HG03442 (cell line): ENCODE results near the gene SERGEF.

ENCODE experiments used
- ATAC-seq: cut with Tn5 transposase; IDR thresholded peaks from one replicate; pipeline ENCODE4 v1.9.1; 2021; ENCODE audit warnings: mild to moderate bottlenecking, moderate library complexity; ENCODE audit not compliant: unreplicated experiment

Gene SERGEF

DNA sequence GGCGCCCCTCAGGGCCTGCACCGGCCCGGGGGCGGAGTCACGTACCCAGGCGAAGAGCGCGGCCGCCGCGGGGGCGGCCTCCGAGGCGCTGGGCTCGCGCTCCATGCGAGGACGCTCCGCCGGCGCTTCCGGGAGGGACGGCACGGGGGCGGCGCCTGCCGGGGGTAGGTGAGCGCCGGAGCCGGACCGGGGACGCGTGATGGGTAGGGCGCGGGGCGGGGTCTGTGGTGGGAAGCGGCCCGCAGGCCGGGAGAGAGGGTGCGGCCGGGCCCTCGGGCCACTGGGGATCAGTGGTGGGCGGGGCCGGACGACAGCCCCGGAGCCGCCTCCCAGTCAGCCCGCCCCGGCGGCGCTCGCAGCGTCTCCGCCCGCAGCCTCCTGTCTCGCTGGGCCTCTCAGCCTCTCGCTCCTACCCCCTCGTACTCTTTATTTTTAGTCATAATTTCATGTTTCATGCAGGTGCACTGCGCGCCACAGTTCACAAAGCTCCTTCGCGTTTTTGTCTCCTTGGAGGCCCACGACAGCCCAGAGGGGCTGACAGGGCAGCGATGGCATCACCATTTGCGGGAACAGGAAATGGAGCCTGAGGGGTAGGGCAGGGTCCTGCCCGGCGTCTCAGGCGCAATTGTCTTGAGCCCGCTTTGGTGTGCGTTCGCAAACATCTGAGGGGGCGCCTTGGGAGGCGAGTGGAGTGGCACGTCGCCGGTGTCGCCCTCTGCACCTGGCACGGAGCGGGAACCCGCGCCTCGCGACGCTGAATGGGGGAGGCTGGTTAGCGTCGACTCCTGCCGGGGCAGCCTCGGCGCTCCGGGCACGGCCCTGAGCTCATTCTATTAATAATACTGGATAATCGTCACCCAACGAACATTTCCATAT is at the start of gene SERGEF:
SERGEF (minus strand) TSS at position 142 of the 876 bp plus-strand sequence; CDS start at position 105, 37 bp downstream.
- peak; percentile 88 for ATAC-seq

GRCh38 chr11:18061351-18061750 is 48.5 kb upstream of the SERGEF start:
- ATAC-seq: no peak

- ATAC-seq: no peak
Observed at GRCh38 chr11:18056561-18057181, 43.8 kb upstream of the SERGEF start.

GRCh38 chr11:18054511-18055103 is 41.8 kb upstream of the SERGEF start:
- ATAC-seq: no peak

DNA sequence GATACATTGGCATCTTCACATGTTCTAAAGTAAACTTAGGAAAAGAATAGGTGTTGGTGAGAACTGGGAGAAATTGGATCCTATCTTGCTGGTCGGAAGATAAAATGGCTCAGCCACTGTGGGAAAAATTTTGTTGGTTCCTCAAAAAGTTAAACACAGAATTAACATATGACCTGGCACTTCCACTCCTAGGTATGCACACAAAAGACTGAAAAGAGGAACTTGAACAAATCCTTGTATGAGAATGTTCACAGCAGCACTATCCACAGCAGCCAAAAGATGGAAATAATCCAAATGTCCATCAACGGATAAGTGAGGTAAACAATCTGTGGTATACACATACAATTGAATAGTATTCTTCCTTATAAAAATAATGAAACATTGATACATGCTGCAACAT is 38.0 kb upstream of the SERGEF start:
- ATAC-seq: no peak

GRCh38 chr11:18046116-18046777 is 33.4 kb upstream of the SERGEF start, which contains the start of gene TPH1:
TPH1 (minus strand) TSS chr11:18046269; CDS start chr11:18040762, 5,507 bp downstream.
- no peak for ATAC-seq

GRCh38 chr11:18036456-18036855 is 23.6 kb upstream of the SERGEF start:
- ATAC-seq: no peak

DNA sequence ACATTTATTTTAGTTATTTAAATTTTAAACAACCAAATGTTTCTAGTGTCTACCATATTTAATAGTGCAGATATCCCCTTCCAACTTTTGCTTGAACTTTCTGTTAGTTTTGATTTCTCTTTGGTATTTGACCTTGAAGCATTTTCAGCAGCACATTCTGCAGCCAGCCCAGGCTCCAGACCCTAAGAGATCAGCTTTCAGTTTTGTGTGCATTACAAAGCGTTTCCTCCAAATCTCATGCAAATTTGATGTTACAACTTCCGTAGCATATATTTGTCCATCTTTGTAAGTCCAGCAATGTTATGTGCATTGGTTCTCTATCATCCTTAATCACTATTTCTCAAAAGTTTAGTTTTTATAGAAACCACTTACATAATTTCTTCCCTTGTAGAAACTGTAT is 14.6 kb upstream of the SERGEF start:
- ATAC-seq: no peak

- no peak for ATAC-seq
Observed at GRCh38 chr11:18022419-18022818, 9.6 kb upstream of the SERGEF start.

DNA sequence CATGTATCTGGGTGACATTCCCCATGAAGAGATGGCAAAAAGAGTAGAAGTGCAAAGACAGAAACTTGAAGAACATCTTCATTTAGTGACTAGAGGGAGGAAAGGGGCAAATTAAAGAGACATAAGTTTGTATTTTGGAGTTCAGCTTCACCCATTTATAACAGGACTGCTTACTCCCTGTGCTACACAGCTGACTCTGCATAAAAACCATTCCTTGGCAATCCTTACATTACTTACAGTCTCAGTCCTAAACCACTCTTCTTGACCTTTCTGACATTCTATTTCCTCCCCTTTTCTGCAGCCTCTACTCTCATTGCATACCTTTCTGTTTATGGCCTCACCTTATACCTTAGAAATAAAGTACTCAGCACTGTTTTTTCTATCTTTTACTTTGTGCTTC is 6.8 kb upstream of the SERGEF start:
- no peak for ATAC-seq

DNA sequence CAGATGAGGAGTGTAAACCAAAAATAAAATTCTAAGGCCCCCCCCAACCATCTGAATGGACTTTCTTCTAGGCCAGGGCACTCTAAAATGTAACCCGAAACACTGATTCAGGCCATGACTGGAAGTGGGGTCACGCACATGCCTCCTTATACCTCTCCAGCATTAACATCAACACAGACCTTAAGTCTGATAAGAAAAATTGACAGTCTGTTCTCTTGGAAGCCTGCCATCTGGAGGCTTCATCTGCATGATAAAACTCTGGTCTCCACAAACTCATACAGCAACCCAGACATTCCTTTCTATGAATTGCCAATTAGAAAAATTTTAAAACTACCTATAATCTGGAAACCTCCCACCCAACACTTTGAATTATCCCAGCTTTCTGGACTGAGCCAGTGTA is 3.9 kb upstream of the SERGEF start:
- ATAC-seq: no peak

- no peak for ATAC-seq
Observed at GRCh38 chr11:18014876-18015275, 2.0 kb upstream of the SERGEF start.

- ATAC-seq: no peak
Observed at GRCh38 chr11:18013790-18014507, 1.1 kb upstream of the SERGEF start.

DNA sequence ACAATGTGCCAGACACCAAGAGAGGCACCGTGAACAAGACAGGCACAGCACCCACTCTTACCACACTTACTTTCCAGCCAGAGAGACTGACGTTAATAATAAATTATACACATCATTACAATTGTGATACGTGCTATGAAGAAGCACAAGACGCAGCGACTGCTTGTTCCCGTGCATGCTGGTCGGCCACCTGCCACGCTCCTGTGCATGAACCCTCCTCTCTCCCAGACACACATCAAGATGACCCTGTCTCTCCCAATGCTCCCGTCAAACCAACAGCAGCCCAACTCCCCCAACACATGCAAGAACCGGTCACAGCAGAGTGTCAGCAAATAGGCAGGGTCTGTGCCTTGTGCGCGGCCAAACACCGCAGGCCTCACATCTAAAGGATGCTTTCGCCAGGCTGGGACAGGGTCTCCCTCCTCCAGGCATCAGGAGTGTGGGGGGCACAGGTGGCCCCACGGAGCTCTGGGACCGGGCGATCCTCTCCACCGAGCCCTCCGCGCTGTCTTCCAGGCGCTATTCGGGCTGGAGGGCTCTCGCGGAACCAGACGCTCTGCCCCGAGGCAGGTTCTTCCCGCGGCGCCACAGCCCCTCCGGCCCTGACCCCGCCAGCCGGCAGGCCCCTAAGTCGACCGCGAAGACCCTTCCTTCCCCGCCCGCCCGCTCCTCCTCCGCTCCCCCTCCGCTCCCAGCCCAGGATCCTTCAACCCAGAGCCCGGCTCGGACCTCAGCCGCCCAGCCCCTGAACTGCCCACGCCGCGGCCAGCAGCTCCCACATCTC is 533 bp downstream of the SERGEF start:
- ATAC-seq: peak; percentile 0

DNA sequence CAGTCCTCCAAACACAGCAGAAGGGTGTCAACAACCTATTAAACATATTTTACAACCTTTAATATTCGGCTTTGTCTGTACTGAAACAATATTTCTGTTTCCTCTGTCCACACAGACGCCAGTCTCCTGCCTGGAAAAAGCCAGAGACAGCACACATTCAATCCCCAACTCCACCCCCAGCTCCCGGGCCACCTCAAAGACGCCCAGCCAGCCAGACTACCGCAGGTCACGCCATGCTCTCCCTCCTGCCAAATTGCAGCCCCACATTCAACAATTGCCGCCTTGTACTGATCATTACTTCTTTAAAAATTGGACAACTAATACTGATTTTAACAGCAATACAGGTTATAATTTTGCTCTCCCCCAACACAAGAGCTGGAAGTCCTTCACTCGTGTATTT is 1.2 kb downstream of the SERGEF start:
- no peak for ATAC-seq

DNA sequence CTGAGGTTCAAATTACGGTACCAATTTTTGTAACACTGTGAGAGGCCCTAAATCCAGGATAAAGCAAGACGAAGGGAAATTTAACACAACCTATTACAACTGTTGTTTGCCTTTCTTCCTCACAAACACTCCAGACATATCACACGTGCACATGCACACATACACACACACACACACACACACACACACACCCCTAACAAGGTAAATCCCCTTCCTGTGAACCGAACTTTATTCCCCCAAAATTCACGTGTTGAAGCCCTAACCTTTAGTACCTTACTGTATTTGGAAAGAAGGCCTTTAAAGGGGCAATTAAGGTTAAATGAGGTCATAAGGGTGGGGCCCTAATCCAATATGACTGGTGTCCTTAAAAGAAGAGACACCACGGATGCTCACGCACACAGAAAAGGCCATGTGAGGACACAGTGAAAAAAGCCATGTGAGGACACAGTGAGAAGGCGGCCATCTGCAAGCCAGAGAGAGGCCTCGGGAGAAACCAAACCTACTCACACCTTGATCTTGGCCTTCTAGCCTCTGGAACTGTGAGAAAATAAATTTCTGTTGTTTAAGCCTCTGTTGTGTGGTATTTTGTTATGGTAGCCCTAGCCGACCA is 1.8 kb downstream of the SERGEF start:
- no peak for ATAC-seq

DNA sequence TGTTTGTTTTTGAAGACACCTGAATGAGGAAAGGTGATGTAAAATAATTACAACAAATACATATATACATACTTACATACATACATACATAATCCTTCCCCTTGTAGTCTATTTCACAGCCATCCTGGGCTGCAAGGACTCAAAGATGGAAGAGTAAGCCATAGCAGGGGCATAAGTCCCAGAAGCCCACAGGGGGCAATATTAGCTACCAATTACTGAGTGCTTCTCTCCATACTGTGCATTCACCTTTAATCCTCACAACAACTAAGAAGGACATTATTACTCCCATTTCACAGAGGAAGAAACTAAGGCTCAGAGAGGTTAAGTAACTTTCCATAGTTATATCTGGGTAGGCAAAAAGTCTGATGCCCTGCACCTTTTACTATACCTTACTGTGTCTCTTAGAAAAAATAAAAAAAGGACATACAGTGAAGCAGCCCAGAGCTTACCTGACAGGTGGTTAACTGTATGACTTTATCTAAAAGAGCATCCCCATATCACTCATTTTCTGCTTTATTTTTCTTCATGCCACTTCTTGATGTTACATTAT is 2.7 kb downstream of the SERGEF start:
- no peak for ATAC-seq

DNA sequence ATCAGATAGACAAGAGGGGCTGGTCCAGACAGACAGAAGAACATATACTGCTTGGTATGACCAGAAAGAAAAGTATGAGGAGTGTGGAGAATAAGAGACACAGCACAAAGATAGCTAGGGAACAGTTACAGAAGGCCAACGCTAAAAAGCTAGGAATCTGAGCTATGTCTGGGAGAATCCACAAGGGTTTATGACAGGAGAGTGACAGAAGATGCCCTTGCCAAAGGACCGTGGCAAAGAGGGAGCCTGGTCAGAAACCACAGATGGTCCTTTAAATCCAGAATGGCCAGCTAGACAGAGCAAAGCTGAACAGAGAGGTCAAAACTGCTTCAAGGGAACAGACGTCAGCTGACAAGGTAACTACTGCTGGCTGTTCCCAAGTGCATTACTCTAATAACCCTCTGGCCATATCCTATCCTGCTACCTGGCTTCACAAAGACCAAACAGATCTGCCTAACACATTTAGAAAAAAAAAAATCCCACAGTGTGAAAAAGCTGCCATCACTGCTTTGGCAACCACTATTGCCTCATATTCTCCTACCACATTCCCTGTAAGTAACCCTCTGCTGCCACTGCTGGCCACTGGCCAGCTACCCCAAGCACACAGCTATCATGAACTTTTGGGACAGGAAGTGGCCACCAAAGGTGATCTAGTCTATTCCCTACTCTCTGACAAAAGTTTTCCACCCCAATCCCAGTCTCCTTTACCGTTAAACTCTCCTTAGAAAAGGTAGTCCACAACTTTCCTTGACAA is 7.3 kb downstream of the SERGEF start:
- no peak for ATAC-seq
